HG03039 (cell line): Measurements from ENCODE around the gene PALMD.

Experiments
- ATAC-seq: cut with Tn5 transposase; IDR thresholded peaks from one replicate; pipeline ENCODE4 v1.9.1; 2021; ENCODE audit warnings: mild to moderate bottlenecking, moderate library complexity; ENCODE audit not compliant: unreplicated experiment

PALMD gene

DNA sequence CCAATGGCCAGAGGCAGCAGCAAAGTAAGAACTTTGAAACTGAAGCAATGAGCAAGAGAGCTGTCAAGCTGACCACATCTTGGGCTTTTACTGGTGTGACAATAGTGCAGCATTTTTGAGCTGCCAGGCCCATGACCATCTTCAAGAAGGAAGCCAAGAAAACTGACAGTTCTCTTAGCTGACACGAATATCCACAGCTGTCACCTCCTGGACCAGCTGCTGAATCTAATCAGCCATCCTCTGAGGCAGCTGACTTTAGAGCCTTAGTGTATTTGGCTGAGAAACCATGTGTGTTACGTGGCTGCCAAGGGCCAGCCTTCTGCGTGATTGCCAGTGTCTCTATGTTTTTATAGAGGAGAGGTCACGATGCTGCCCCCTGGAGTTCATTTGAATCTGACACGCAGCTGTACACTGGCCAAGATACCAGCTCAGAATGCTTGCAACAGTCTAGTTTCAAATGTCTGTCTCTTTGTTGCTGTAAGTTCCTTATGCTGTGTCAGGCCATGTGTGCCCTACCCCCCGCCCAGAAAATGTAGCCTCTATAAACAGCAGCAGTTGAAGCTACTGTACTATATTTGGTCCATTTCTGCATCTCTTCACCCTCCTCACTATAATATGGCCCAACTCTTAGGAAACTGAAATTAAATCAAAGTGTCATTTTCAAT, 39.7 kb downstream of the PALMD start:
- peak; percentile 90 for ATAC-seq

GRCh38 chr1:99691175-99691574, 45.3 kb downstream of the PALMD start:
- no peak for ATAC-seq

- no peak for ATAC-seq
These were observed 50.7 kb downstream of the PALMD start for GRCh38 chr1:99696616-99697015.

- ATAC-seq = no peak
These were observed 51.7 kb downstream of the PALMD start for GRCh38 chr1:99697580-99697979.

GRCh38 chr1:99700020-99700419, 54.1 kb downstream of the PALMD start:
- ATAC-seq = no peak

DNA sequence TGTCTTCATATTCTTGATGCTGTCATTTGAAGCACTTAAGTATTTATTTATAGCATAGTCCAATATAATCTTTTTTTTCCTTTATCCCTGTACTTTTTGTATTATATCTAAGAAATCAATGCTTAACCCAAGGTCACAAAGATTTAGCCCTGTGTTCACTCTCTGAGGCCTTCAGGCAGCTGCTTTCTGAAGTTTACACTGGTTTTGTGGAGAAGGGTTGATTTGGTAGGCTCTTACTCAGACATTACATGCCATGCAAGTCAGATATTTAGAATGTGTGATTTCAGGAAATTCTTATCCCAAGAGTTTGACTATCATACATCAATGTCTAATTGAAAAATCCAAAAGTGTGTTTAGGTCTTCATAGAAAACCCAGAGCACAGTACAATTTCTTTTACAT, 56.3 kb downstream of the PALMD start:
- ATAC-seq = no peak

DNA sequence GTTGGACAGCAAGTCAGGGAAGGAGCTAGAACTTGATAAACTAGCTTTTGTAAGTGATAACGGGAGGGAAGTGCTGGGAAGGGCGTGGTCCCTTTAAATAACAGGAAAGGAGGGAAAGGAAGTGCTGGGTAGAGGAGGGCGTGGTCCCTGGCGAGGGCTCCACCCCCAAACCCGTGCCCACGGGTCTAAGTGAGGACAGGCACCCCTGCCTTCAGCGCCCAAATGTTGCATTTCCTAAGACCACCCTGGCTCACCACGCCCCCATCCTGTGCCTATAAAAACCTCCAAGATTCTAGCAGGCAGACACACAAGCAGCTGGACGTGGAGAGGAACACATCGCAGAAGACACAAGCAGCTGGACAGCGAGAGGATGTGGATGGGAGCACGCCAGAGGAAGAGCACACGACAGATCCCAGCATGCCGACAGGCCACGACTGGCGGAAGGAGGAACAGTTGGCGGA, 58.5 kb downstream of the PALMD start:
- no peak for ATAC-seq

DNA sequence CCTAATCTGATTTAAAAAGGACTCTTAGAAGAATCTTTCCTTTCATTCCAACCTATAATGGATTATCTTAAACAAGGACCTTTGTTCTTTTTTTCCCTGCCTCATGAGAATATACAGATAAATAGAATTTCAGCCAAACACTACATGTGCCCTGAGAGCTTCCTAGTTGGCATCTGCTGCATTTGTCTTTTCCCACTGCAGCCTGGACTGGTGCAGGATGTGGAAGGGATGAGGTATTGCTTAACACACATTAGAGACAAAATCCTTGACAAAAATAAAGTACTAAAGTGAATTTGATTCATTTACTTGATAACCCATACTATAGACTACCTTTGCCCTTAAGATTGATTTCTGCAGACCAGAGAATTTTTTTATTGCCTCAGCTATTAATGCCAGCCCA, 59.5 kb downstream of the PALMD start:
- ATAC-seq = no peak

DNA sequence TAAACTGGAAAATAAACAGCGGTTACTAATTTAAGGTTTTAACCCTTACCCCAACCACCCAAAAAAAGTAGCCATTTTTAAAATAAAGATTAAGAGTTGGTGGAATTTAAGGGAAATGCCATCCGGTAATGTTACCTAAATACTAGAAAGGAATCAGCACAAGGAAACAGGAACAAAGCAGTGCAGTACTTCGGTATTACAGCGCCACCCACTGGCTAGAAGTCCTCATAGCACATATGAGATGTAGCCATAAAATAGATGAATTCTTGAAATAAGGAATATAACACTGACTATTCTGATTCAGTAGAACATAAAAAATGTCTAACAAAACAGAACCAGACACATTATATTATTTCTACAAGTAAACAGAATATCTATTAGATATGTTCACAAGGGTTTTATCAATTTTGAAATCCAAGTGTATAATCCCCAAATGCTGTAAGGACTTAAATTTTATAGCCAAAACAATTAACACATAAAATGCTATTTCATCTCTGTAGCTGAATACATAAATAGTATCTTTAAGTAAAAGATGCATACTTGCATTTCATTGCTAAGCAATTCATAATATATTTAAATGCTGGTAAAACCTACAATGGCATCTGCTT, 61.7 kb downstream of the PALMD start:
- ATAC-seq = peak; percentile 63

DNA sequence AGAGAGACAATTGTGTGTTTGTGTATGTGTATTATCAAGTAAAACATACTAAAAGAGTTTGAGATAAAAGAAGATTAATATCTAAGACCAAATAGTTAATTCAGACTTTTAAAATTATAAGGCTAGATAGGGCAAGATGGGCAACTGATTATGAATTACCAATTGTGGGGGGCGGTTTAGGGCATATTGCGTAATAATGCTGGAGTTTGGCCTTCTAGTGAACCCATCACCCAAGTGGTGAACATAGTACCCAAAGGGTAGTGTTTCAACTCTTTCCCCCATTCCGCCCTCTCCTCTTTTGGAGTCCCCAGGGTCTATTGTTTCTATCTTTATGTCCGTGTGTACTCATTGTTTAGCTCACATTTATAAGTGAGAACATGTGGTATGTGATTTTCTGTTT, 65.1 kb downstream of the PALMD start:
- no peak for ATAC-seq

- ATAC-seq = no peak
These were observed 67.1 kb downstream of the PALMD start for GRCh38 chr1:99713006-99713405.

GRCh38 chr1:99717005-99717404, 71.1 kb downstream of the PALMD start:
- ATAC-seq = no peak

- no peak for ATAC-seq
These were observed 77.3 kb downstream of the PALMD start for GRCh38 chr1:99723251-99723650.

DNA sequence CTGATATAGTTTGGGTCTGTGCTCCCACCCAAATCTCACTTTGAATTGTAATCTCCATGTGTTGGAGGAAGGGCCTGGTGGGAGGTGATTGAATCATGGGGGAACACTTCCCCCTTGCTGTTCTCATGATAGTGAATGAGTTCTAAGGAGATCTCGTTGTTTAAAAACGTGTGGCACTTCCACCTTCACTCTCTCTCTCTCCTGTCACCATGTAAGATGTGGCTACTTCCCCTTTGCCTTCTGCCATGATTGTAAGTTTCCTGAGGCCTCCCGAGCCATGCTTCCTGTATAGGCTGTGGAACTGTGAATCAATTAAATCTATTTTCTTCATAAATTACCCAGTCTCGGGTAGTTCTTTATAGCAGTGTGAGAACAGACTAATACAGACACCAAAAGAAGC, 80.1 kb downstream of the PALMD start:
- ATAC-seq = no peak

DNA sequence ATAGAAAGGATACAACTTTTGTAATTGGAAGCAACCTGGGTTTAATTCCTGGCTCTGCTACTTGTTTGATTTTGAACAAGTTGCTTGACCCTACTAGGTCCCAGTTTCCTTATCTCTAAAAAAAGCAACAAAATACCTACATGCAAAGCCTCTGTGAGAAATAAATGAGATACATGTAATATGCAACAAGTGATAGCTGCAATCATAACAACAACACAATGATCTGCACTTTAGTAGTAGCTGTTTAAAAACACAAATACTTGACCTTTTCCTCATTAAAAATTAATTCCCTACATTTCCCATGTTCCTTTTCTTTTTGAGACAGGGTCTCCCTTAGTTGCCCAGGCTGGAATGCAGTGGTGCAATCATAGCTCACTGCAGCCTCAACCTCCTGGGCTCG, 80.5 kb downstream of the PALMD start:
- no peak for ATAC-seq

DNA sequence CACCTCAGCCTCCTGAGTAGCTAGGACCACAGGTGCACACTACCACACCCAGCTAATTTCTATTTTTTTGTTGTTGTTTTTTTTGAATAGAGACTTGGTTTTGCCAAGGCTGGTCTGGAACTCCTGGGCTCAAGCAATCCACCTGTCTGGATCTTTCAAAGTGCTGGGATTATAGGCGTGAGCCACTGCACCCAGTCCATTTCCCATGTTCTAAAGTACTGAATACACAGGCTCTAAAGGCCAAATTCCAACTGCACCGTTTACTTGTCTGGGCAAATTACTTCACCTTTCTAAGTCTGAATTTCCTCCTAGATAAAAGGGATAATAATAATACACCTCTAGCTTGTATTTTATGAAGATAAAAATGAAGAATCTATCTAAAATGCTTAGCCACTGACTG, 80.9 kb downstream of the PALMD start:
- ATAC-seq = no peak

DNA sequence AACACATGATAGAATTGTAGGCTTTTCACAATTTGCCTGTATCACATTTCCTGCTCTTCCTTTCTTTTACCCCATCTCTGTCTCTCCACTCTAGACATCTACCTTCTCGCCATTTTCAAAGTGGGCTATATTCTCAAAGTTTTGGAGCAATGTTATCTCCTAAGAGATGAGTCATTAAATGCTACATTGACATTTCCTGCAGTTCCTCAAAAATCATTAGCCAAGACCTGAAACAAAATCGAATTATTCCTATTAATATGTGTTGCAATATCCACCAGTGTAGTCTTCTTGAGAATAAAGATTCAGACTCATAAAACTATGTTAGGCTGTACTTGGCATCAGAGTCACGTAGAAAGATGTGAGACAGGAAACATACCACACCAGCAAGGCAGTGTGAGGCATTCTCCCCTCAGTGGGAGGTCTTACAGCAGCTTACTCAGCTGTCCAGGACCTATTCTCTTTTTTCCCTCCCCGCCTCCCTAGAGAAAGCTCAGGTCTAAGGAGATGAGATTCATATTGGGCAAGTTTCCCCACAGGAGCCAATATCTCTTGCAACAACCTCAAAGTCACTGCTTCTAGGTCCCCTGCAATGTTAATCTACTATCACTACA, 81.8 kb downstream of the PALMD start:
- ATAC-seq = no peak

- ATAC-seq = no peak
These were observed 82.8 kb downstream of the PALMD start for GRCh38 chr1:99728494-99729235.

DNA sequence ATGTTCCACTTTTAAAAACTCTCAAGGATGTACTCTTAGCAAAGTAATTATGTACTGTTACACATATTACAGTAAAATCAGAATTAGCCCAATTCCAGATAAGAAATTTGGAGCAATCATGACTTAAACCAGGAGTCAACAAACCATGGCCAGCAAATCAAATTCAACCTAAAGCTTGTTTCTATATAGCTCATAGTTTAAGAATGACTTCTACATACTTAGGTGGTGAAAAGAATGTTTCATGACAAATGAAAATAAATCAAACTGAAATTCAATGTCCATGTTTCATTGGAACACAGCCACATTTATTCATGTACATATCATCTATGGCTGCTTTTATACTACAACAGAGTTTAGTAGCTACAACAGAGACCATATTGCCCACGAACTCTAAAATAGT, 85.5 kb downstream of the PALMD start:
- no peak for ATAC-seq

GRCh38 chr1:99735852-99736251, 89.9 kb downstream of the PALMD start:
- no peak for ATAC-seq

DNA sequence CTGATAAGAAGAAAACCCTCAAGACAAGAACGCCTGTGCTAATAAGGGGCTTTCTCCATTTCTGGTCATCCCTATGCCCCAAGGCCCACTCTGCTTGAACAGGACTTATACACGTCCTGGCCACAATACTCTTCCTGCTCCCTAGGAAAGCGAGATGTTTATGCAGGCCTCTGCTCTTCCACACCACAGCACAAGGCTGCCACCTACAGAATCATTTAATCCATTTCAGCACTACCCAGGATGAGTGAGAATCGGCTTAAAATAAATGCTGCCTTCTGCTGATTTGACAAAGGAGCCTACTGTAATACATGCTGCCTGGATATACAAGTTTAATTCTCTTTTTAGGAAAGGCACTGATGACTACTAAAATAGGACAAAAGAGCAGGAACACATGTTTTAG, 91.1 kb downstream of the PALMD start:
- ATAC-seq = no peak
